ENCODE results near the gene BAHCC1.

The BAHCC1 gene

GRCh38 chr17:81395600-81396277, 482 bp downstream of the BAHCC1 start:
- CTCF ChIA-PET = interaction anchor here (0.8 to 4.6 kb wide), 11 partner anchors 15 to 113 kb away, joined by 3 to 24 read pairs (median 5); no protein-coding TSS in a partner anchor
- POLR2A ChIA-PET = interaction anchor here (0.6 to 6.6 kb wide), 8 partner anchors 26 to 117 kb away, joined by 3 to 57 read pairs (median 3); partner anchors contain the start of gene ACTG1
- H3K4me1 ChIP-seq (ENCODE audit: control extremely low read depth in 1 of 4, control insufficient read depth in 4 of 4, insufficient read depth in 4 of 4, low read length in 3 of 4) = peaks cover 14 to 70% (median 66%) of the 10 kb centered on the region in 4 experiments
- peak overlapping the region; percentile 46 to 93 (median 81) for H3K4me3 ChIP-seq (ENCODE audit: control insufficient read depth in 1 of 7, extremely low read depth in 1 of 7, insufficient read depth in 4 of 7, low read depth in 2 of 7, low read length in 6 of 7)
- H3K27ac ChIP-seq (ENCODE audit: insufficient read depth in 1 of 2, low read depth in 1 of 2, low read length in 2 of 2, poor library complexity in 1 of 2, severe bottlenecking in 2 of 2) = peak overlapping the region; percentile 15 to 70
- no peak for DNase-seq
- H3K9me3 ChIP-seq (ENCODE audit: control extremely low read depth in 1 of 5, control insufficient read depth in 4 of 5, insufficient read depth in 2 of 5, low read depth in 1 of 5, low read length in 4 of 5) = no peaks in the 10 kb centered on the region
- no peaks in the 10 kb centered on the region for H3K27me3 ChIP-seq (replicated peaks in 2 of 5; ENCODE audit: control insufficient read depth in 4 of 5, insufficient read depth in 5 of 5, low read length in 4 of 5)
- WGBS (ENCODE audit: insufficient coverage) = under 1% methylated on average over 37 of the region's 43 CpGs
- H3K36me3 ChIP-seq (ENCODE audit: control insufficient read depth in 4 of 4, insufficient read depth in 4 of 4, low read length in 3 of 4) = peaks cover 0 to 6% (median 2%) of the 10 kb centered on the region in 4 experiments

DNA sequence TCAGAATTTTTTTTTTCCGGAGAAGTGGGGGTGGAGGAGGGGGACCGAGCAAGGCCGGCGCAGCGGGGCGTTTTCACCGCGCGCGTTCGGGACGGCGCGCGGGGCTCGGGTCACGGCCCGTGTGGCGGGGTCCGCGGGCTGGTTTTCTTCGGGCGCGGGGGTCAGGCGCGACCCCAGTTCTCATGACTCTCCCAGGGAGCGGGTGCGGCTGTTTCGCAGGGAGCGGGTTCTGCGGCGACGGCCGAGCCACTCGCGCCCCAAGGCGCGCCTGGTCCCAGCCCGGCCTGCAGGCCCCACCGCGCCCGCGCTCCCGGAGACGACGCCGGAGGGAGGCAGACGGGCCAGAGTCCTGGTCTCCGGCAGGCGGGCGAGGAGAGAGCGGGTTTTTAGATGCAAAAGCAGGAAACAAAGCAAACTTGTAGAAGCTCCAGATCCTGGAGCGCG, 1.0 kb downstream of the BAHCC1 start:
- H3K4me1 ChIP-seq (ENCODE audit: control extremely low read depth in 1 of 4, control insufficient read depth in 4 of 4, insufficient read depth in 4 of 4, low read length in 3 of 4) = peaks cover 14 to 76% (median 69%) of the 10 kb centered on the region in 4 experiments
- H3K27ac ChIP-seq (ENCODE audit: insufficient read depth in 1 of 2, low read depth in 1 of 2, low read length in 2 of 2, poor library complexity in 1 of 2, severe bottlenecking in 2 of 2) = peak overlapping the region; percentile 25 to 70
- POLR2A ChIA-PET = interaction anchor here (0.6 to 6.6 kb wide), 5 partner anchors 13 to 76 kb away, joined by 3 to 57 read pairs (median 3); no protein-coding TSS in a partner anchor
- H3K4me3 ChIP-seq (ENCODE audit: control insufficient read depth in 1 of 7, extremely low read depth in 1 of 7, insufficient read depth in 4 of 7, low read depth in 2 of 7, low read length in 6 of 7) = peak overlapping the region; percentile 46 to 93 (median 81)
- no peaks in the 10 kb centered on the region for H3K27me3 ChIP-seq (replicated peaks in 2 of 5; ENCODE audit: control insufficient read depth in 4 of 5, insufficient read depth in 5 of 5, low read length in 4 of 5)
- WGBS (ENCODE audit: insufficient coverage) = under 1% methylated on average over 47 of the region's 54 CpGs
- no peaks in the 10 kb centered on the region for H3K9me3 ChIP-seq (ENCODE audit: control extremely low read depth in 1 of 5, control insufficient read depth in 4 of 5, insufficient read depth in 2 of 5, low read depth in 1 of 5, low read length in 4 of 5)
- peaks cover 0 to 10% (median under 1%) of the 10 kb centered on the region in 4 experiments for H3K36me3 ChIP-seq (ENCODE audit: control insufficient read depth in 4 of 4, insufficient read depth in 4 of 4, low read length in 3 of 4)
- CTCF ChIA-PET = interaction anchor here (1.0 to 4.6 kb wide), 8 partner anchors 12 to 101 kb away, joined by 3 to 24 read pairs (median 4); partner anchors contain the start of gene SLC38A10
- DNase-seq = peak in 1 of 3 donors; percentile 44

- H3K4me3 ChIP-seq (ENCODE audit: control insufficient read depth in 1 of 7, extremely low read depth in 1 of 7, insufficient read depth in 4 of 7, low read depth in 2 of 7, low read length in 6 of 7) = peak overlapping the region; percentile 46 to 93 (median 81)
- CTCF ChIA-PET = interaction anchor here (0.7 to 4.6 kb wide), 17 partner anchors 12 to 185 kb away, joined by 3 to 24 read pairs (median 3); partner anchors contain the start of gene SLC38A10
- DNase-seq = peak in 2 of 3 donors; percentile 67 to 72
Observed at GRCh38 chr17:81396722-81397313, 1.6 kb downstream of the BAHCC1 start.

DNA sequence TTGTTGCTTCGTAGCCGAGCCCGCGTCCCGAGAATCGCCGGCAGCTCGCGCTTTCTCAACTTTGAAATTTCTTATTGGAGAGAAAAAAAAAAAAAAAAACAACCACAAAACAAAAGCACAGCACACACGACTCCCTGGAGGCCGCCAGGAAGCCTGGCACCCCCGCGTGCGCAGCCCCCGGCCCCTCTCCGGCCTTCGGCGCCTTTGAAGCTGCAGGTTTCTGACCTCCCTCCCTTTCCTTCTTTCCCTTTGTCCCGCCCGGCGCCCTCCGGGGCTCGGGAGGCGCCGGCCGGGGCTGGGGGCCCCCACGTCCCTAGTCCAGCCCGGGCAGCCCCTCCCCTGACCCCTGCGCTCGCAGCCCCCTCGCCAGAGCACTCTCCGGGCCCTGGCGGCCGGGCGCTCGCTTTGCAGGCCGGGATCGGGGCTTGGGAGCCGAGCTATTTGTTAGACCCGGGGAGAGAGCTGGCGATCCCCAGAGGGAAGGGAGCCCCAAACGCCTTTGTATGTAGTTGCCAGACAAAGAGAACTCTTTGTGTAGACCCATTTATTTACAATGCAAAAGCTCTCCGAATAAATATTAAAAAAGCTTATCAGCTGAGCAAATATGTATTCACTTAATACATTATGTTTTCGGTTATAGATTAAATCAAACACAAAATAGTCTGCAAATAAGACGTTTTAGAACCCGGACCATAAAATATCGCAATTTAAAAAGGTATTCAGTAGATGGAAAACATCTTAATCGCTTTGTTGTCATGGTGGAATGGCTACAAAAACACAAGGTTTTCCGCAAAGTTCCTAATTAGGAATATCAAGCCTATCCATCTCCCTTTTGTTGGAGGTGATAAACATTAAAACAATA, 2.3 kb downstream of the BAHCC1 start:
- ChIA-PET POLR2A (interaction anchor here (0.6 to 6.6 kb wide), 5 partner anchors 12 to 266 kb away, joined by 3 to 57 read pairs (median 6); no protein-coding TSS in a partner anchor), CTCF (interaction anchor here (0.5 to 4.6 kb wide), 20 partner anchors 11 to 184 kb away, joined by 3 to 24 read pairs (median 3); partner anchors contain the start of gene SLC38A10)
- no peaks in the 10 kb centered on the region for H3K9me3 ChIP-seq (ENCODE audit: control extremely low read depth in 1 of 5, control insufficient read depth in 4 of 5, insufficient read depth in 2 of 5, low read depth in 1 of 5, low read length in 4 of 5)
- H3K27ac ChIP-seq (ENCODE audit: insufficient read depth in 1 of 2, low read depth in 1 of 2, low read length in 2 of 2, poor library complexity in 1 of 2, severe bottlenecking in 2 of 2) = peak overlapping the region in 1 of 2 experiments; percentile 70
- peak overlapping the region; percentile 46 to 93 (median 81) for H3K4me3 ChIP-seq (ENCODE audit: control insufficient read depth in 1 of 7, extremely low read depth in 1 of 7, insufficient read depth in 4 of 7, low read depth in 2 of 7, low read length in 6 of 7)
- DNase-seq = peak in 2 of 3 donors; percentile 55 to 67
- WGBS (ENCODE audit: insufficient coverage) = 12% methylated on average over 11 of the region's 49 CpGs
- peaks cover 17 to 77% (median 70%) of the 10 kb centered on the region in 4 experiments for H3K4me1 ChIP-seq (ENCODE audit: control extremely low read depth in 1 of 4, control insufficient read depth in 4 of 4, insufficient read depth in 4 of 4, low read length in 3 of 4)
- peaks cover 0 to 17% (median 0%) of the 10 kb centered on the region in 4 experiments for H3K36me3 ChIP-seq (ENCODE audit: control insufficient read depth in 4 of 4, insufficient read depth in 4 of 4, low read length in 3 of 4)
- no peaks in the 10 kb centered on the region for H3K27me3 ChIP-seq (replicated peaks in 2 of 5; ENCODE audit: control insufficient read depth in 4 of 5, insufficient read depth in 5 of 5, low read length in 4 of 5)

More at GRCh38 chr17:81396722-81397313, 1.6 kb downstream of the BAHCC1 start:
- peaks cover 0 to 11% (median 0%) of the 10 kb centered on the region in 4 experiments for H3K36me3 ChIP-seq (ENCODE audit: control insufficient read depth in 4 of 4, insufficient read depth in 4 of 4, low read length in 3 of 4)
- WGBS (ENCODE audit: insufficient coverage) = under 1% methylated on average over 58 of the region's 61 CpGs
- POLR2A ChIA-PET = interaction anchor here (0.6 to 6.6 kb wide), 7 partner anchors 12 to 267 kb away, joined by 3 to 57 read pairs (median 5); no protein-coding TSS in a partner anchor
- H3K9me3 ChIP-seq (ENCODE audit: control extremely low read depth in 1 of 5, control insufficient read depth in 4 of 5, insufficient read depth in 2 of 5, low read depth in 1 of 5, low read length in 4 of 5) = no peaks in the 10 kb centered on the region
- H3K4me1 ChIP-seq (ENCODE audit: control extremely low read depth in 1 of 4, control insufficient read depth in 4 of 4, insufficient read depth in 4 of 4, low read length in 3 of 4) = peaks cover 14 to 77% (median 70%) of the 10 kb centered on the region in 4 experiments
- peak overlapping the region; percentile 25 to 70 for H3K27ac ChIP-seq (ENCODE audit: insufficient read depth in 1 of 2, low read depth in 1 of 2, low read length in 2 of 2, poor library complexity in 1 of 2, severe bottlenecking in 2 of 2)
- H3K27me3 ChIP-seq (replicated peaks in 2 of 5; ENCODE audit: control insufficient read depth in 4 of 5, insufficient read depth in 5 of 5, low read length in 4 of 5) = no peaks in the 10 kb centered on the region

DNA sequence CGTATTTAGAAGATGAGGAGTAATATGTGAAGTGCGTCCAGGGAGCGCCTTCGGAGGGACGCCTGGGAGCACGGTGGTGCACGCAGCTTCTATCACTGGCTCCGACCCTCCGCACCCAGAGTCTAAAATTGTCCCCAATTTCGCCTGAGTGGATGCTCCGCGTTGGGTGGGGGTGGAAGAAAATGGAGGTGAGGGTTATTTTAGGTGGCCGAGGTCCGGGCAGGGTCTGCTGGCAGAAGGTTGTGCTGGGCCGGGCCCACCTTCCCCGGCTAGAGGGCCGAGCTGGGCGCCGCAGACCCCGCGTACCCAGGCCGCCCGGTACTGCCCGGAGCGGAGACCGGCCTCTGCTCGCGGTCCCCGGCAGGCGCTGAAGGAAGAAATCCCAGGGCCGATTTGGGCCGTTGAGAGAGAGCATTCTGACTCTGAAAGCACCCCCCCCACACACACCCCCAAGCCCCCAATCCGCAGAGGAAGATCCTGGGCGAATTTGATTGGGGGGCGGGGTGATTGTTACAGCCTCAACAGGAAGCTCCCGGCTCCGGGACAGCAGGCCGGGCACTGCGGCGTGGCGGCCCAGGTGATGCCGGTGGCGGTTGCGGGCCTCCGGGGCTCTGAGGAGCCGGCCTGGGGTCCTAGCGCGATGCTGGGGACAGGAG, 3.0 kb downstream of the BAHCC1 start:
- H3K4me1 ChIP-seq (ENCODE audit: control extremely low read depth in 1 of 4, control insufficient read depth in 4 of 4, insufficient read depth in 4 of 4, low read length in 3 of 4) = peaks cover 19 to 75% (median 70%) of the 10 kb centered on the region in 4 experiments
- POLR2A ChIA-PET = interaction anchor here (6.6 kb wide), 1 partner anchor 31 kb away, joined by 57 read pairs; no protein-coding TSS in a partner anchor
- H3K27ac ChIP-seq (ENCODE audit: insufficient read depth in 1 of 2, low read depth in 1 of 2, low read length in 2 of 2, poor library complexity in 1 of 2, severe bottlenecking in 2 of 2) = no peak overlapping the region
- no peak for DNase-seq
- no peaks in the 10 kb centered on the region for H3K9me3 ChIP-seq (ENCODE audit: control extremely low read depth in 1 of 5, control insufficient read depth in 4 of 5, insufficient read depth in 2 of 5, low read depth in 1 of 5, low read length in 4 of 5)
- CTCF ChIA-PET = interaction anchor here (0.5 to 4.6 kb wide), 15 partner anchors 13 to 184 kb away, joined by 3 to 24 read pairs (median 3); no protein-coding TSS in a partner anchor
- H3K27me3 ChIP-seq (replicated peaks in 2 of 5; ENCODE audit: control insufficient read depth in 4 of 5, insufficient read depth in 5 of 5, low read length in 4 of 5) = no peaks in the 10 kb centered on the region
- peaks cover 0 to 23% (median 0%) of the 10 kb centered on the region in 4 experiments for H3K36me3 ChIP-seq (ENCODE audit: control insufficient read depth in 4 of 4, insufficient read depth in 4 of 4, low read length in 3 of 4)
- H3K4me3 ChIP-seq (ENCODE audit: control insufficient read depth in 1 of 7, extremely low read depth in 1 of 7, insufficient read depth in 4 of 7, low read depth in 2 of 7, low read length in 6 of 7) = peak overlapping the region in 6 of 7 experiments; percentile 68 to 93 (median 81)
- WGBS (ENCODE audit: insufficient coverage) = 13% methylated on average over 40 of the region's 48 CpGs

Data from common myeloid progenitor, CD34-positive (primary cell).